H1 (cell line): Measurements from ENCODE around the gene DESI1. TPM values are rescaled to one million over a fixed set of nuclear protein-coding genes. Genes with fewer than 3 reads are reported as not detected.

Source experiments
- ASH2L ChIP-seq: fragments of 200-600, 300-600 bp; sonication (generic); IDR thresholded peaks from one replicate; pipeline ENCODE4 v1.7.1; 2017; ENCODE audit warnings: low read length
- ATF2 ChIP-seq: IDR thresholded peaks from 2 replicates; pipeline ENCODE4 v1.6.1; 2012; ENCODE audit warnings: low read length, inconsistent platforms
- ATF3 ChIP-seq: IDR thresholded peaks from 2 replicates; pipeline ENCODE4 v1.6.1; 2011; ENCODE audit warnings: low read depth, mild to moderate bottlenecking, low read length; ENCODE audit not compliant: insufficient read depth
- CHD2 ChIP-seq: IDR thresholded peaks from 2 replicates; pipeline ENCODE4 v1.6.1; 2012; ENCODE audit warnings: low read length, improper control_type of control experiment
- CREB1 ChIP-seq: IDR thresholded peaks from 2 replicates; pipeline ENCODE4 v1.6.1; 2012; ENCODE audit warnings: inconsistent platforms
- E2F6 ChIP-seq: IDR thresholded peaks from 2 replicates; pipeline ENCODE4 v1.6.1; 2012; ENCODE audit warnings: inconsistent platforms
- GABPA ChIP-seq: IDR thresholded peaks from 2 replicates; pipeline ENCODE4 v1.6.1; 2011; ENCODE audit warnings: mild to moderate bottlenecking, low read length, moderate library complexity, borderline replicate concordance; ENCODE audit not compliant: insufficient read depth
- GTF2F1 ChIP-seq: IDR thresholded peaks from 2 replicates; pipeline ENCODE4 v1.6.1; 2012; ENCODE audit warnings: low read depth, low read length, improper control_type of control experiment, borderline replicate concordance
- HDAC2 ChIP-seq, 2 experiments: fragments of 300-600 bp in 1 of 2; sonication (generic) in 1 of 2; IDR thresholded peaks; 2 replicates each; pipeline ENCODE4 v1.6.1; 2011 to 2012; ENCODE audit warnings: low read depth in 2 of 2, low read length in 2 of 2, mild to moderate bottlenecking in 2 of 2, moderate library complexity in 2 of 2, borderline replicate concordance in 1 of 2, inconsistent platforms in 1 of 2
- JUND ChIP-seq: IDR thresholded peaks from 2 replicates; pipeline ENCODE4 v1.6.1; 2011; ENCODE audit warnings: mild to moderate bottlenecking, improper control_type of control experiment, low read length
- MAFK ChIP-seq: IDR thresholded peaks from 2 replicates; pipeline ENCODE4 v1.6.1; 2012; ENCODE audit warnings: low read depth, mild to moderate bottlenecking, improper control_type of control experiment, low read length
- MAX ChIP-seq: IDR thresholded peaks from 2 replicates; pipeline ENCODE4 v1.6.1; 2012; ENCODE audit warnings: inconsistent platforms
- POLR2A ChIP-seq, 2 experiments: IDR thresholded peaks; 1 replicate in 1 of 2; 2 replicates in 1 of 2; pipeline ENCODE4 v1.6.1; 2011; ENCODE audit warnings: low read depth in 2 of 2, low read length in 2 of 2, mild to moderate bottlenecking in 2 of 2; ENCODE audit errors: control extremely low read depth in 1 of 2
- RAD21 ChIP-seq, 2 experiments: IDR thresholded peaks in 1 of 2; conservative IDR thresholded peaks in 1 of 2; 2 replicates each; pipeline ENCODE4 v1.6.1; 2011; ENCODE audit warnings: low read depth in 2 of 2, low read length in 2 of 2, improper control_type of control experiment in 1 of 2, inconsistent platforms in 1 of 2, mild to moderate bottlenecking in 1 of 2, moderate library complexity in 1 of 2
- RFX5 ChIP-seq: IDR thresholded peaks from 2 replicates; pipeline ENCODE4 v1.6.1; 2011; ENCODE audit warnings: low read depth, low read length, improper control_type of control experiment, borderline replicate concordance
- SP1 ChIP-seq: IDR thresholded peaks from 2 replicates; pipeline ENCODE4 v1.6.1; 2011; ENCODE audit warnings: low read depth, low read length
- SUZ12 ChIP-seq: fragments of 200-600 bp; sonication (generic); IDR thresholded peaks from 2 replicates; pipeline ENCODE4 v1.6.1; 2012; ENCODE audit warnings: mild to moderate bottlenecking, inconsistent platforms, low read length, moderate library complexity, mixed read lengths
- USF2 ChIP-seq: IDR thresholded peaks from 2 replicates; pipeline ENCODE4 v1.6.1; 2011; ENCODE audit warnings: low read length, improper control_type of control experiment
- YY1 ChIP-seq: IDR thresholded peaks from 2 replicates; pipeline ENCODE4 v1.6.1; 2011; ENCODE audit warnings: low read depth, mild to moderate bottlenecking, low read length
- ZNF274 ChIP-seq: IDR thresholded peaks from 2 replicates; pipeline ENCODE4 v1.7.0; 2012; ENCODE audit warnings: low read length, borderline replicate concordance; ENCODE audit errors: extremely low read depth
- polyA plus RNA-seq, 7 experiments: library from polyadenylated mRNA; depleted of rRNA in 3 of 7; stranded (reverse) in 5 of 7; unstranded in 2 of 7; fragments of >200 nt in 5 of 7; fragments of 200-250 nt in 2 of 7; gene quantifications; 1 replicate in 5 of 7; 2 replicates in 1 of 7; 4 replicates in 1 of 7; pipeline versions ENCODE4 v1.2.1 to v1.2.3, GENCODE V29; 2011 to 2013; ENCODE audit warnings: missing spikeins in 2 of 7, mixed read lengths in 2 of 7
- total RNA-seq: library from RNA; stranded (reverse); fragmentation: NEBNext Ultra II Directional; extraction: Animal tissue kit (Norgen Biotek cat#: 25700); gene quantifications from 2 replicates; pipeline ENCODE4 v1.2.1, GENCODE V29; 2021

Gene DESI1
- total and polyA plus RNA-seq, 2 of the 8 experiments (the other 6 are each of a cell fraction or from before 2014, with no cell fraction given): 27.6 to 34.3 TPM

GRCh38 chr22:41620589-41621098 lies at the start of gene DESI1 (continued):
- TF ChIP-seq POLR2A (IDR thresholded peaks at IDR 0.05; ENCODE audit: control extremely low read depth in 1 of 2, low read depth in 2 of 2, low read length in 2 of 2) (peak in 1 of 2 experiments; percentile 12; a peak in 2 of 3 replicates), RFX5 (no peak; the same call in 1 of the 2 replicates), ZNF274 (no peak), RAD21 (IDR thresholded peaks at IDR 0.05 in 1 of 2, conservative IDR thresholded peaks at IDR 0.05 in 1 of 2; ENCODE audit: low read depth in 2 of 2, low read length in 2 of 2) (no peak), ATF3 (no peak), ASH2L (peak; percentile 68), ATF2 (no peak), JUND (no peak), YY1 (no peak), SUZ12 (no peak), HDAC2 (IDR thresholded peaks at IDR 0.05; ENCODE audit: borderline replicate concordance in 1 of 2, low read depth in 2 of 2, low read length in 2 of 2) (no peak; a peak in 1 of 4 replicates), E2F6 (peak; percentile 75), GTF2F1 (0 out of 2 replicates have a peak, but pooled peaks have one; percentile 0), USF2 (no peak), MAX (peak; percentile 64; the same call in 1 of the 2 replicates), CHD2 (peak; percentile 15; the same call in 1 of the 2 replicates), SP1 (no peak), CREB1 (no peak), MAFK (no peak), GABPA (no peak)
